SK-N-SH (cell line): ENCODE measurements around the gene GNG12. TPM values are rescaled to one million over a fixed set of nuclear protein-coding genes. Genes with fewer than 3 reads are reported as not detected.
A peak's percentile ranks its signal among the peaks of the same experiment; 100 is the strongest.

Experiments
- CTCF ChIA-PET: fragments of 300-600, 350-600 bp; formaldehyde crosslinking; extraction: SDS; loops from one replicate; lab custom pipeline; 2021; lab: Yijun Ruan, JAX
- POLR2A ChIA-PET: fragments of 350-600 bp; sonication (Branson Sonifier 250); formaldehyde crosslinking; extraction: SDS; loops from one replicate; lab custom pipeline; 2020; ENCODE audit warnings: antibody characterized with exemption, inconsistent platforms; lab: Yijun Ruan, JAX
- DNase-seq: peaks from one replicate; pipeline ENCODE4 v3.0.0; 2012
- H2AFZ ChIP-seq: fragments of 200-600 bp; sonication (generic); 2 replicates; pipeline ENCODE4 v1.8.1; 2016; ENCODE audit warnings: antibody characterized with exemption, mild to moderate bottlenecking, low read depth
- H3F3A ChIP-seq: fragments of 200-600 bp; sonication (generic); replicated peaks from 2 replicates; pipeline ENCODE3; 2016; ENCODE audit warnings: antibody characterized with exemption, mild to moderate bottlenecking; ENCODE audit not compliant: insufficient read depth
- H3K27ac ChIP-seq, 2 experiments: fragments of 200-500 bp in 1 of 2; fragments of 200-600 bp in 1 of 2; sonication (Bioruptor generic) in 1 of 2; sonication (generic), shearing (Covaris generic) in 1 of 2; 2 replicates each; pipeline versions ENCODE4 v1.5.1 to v1.6.1; 2014 to 2016; ENCODE audit warnings: low read depth in 2 of 2, inconsistent platforms in 1 of 2, low read length in 1 of 2, mild to moderate bottlenecking in 1 of 2, mixed read lengths in 1 of 2
- H3K27me3 ChIP-seq: fragments of 200-600 bp; sonication (generic), shearing (Covaris generic); 2 replicates; pipeline ENCODE4 v1.6.1; 2016; ENCODE audit warnings: mixed run types; ENCODE audit not compliant: insufficient read depth
- H3K36me3 ChIP-seq, 2 experiments: fragments of 200-500 bp in 1 of 2; fragments of 200-600 bp in 1 of 2; sonication (Bioruptor generic) in 1 of 2; sonication (generic) in 1 of 2; replicated peaks in 1 of 2; 2 replicates each; pipeline versions ENCODE3 to v1.5.1; 2014 to 2016; ENCODE audit warnings: low read length in 1 of 2, mild to moderate bottlenecking in 1 of 2; ENCODE audit not compliant: insufficient read depth in 2 of 2, control insufficient read depth in 1 of 2
- H3K4me1 ChIP-seq, 2 experiments: fragments of 200-500 bp in 1 of 2; fragments of 200-600 bp in 1 of 2; sonication (Bioruptor generic) in 1 of 2; sonication (generic), shearing (Covaris generic) in 1 of 2; 2 replicates each; pipeline versions ENCODE4 v1.5.1 to v1.6.1; 2014 to 2016; ENCODE audit warnings: low read depth in 1 of 2, low read length in 1 of 2, mixed run types in 1 of 2; ENCODE audit not compliant: insufficient read depth in 2 of 2, control insufficient read depth in 1 of 2
- H3K4me2 ChIP-seq: fragments of 200-600 bp; sonication (generic), shearing (Covaris generic); 2 replicates; pipeline ENCODE4 v1.6.1; 2017; ENCODE audit warnings: mixed run types
- H3K4me3 ChIP-seq, 2 experiments: fragments of 200-500 bp in 1 of 2; fragments of 200-600 bp in 1 of 2; sonication (Bioruptor generic) in 1 of 2; sonication (generic), shearing (Covaris generic) in 1 of 2; 2 replicates each; pipeline versions ENCODE4 v1.5.1 to v1.8.1; 2014 to 2016; ENCODE audit warnings: low read depth in 2 of 2, inconsistent platforms in 1 of 2, low read length in 1 of 2, mild to moderate bottlenecking in 1 of 2, mixed read lengths in 1 of 2, moderate library complexity in 1 of 2
- H3K79me2 ChIP-seq: fragments of 200-600 bp; sonication (generic); 2 replicates; pipeline ENCODE4 v1.8.1; 2017; ENCODE audit warnings: mild to moderate bottlenecking; ENCODE audit not compliant: insufficient read depth
- H3K9ac ChIP-seq: fragments of 200-600 bp; sonication (generic); 2 replicates; pipeline ENCODE4 v1.6.1; 2017; ENCODE audit warnings: mixed run types
- H3K9me2 ChIP-seq: fragments of 200-600 bp; sonication (generic); 2 replicates; pipeline ENCODE4 v1.6.1; 2017; ENCODE audit warnings: mixed run types
- H3K9me3 ChIP-seq: fragments of 200-600 bp; sonication (generic); 2 replicates; pipeline ENCODE4 v1.6.1; 2017; ENCODE audit warnings: mixed run types, mild to moderate bottlenecking, moderate library complexity
- H4K20me1 ChIP-seq: fragments of 200-600 bp; sonication (generic); 2 replicates; pipeline ENCODE4 v1.6.1; 2017; ENCODE audit warnings: mild to moderate bottlenecking, mixed run types; ENCODE audit not compliant: insufficient read depth
- FOSL2 ChIP-seq: IDR thresholded peaks from 2 replicates; pipeline ENCODE4 v1.4.0; 2012; ENCODE audit warnings: low read depth, mild to moderate bottlenecking, moderate library complexity, borderline replicate concordance
- GATA2 ChIP-seq: sonication (generic); formaldehyde crosslinking; IDR thresholded peaks from 2 replicates; pipeline ENCODE4 v1.5.0; 2020; ENCODE audit warnings: mild to moderate bottlenecking, missing genetic modification reagents
- JUND ChIP-seq: IDR thresholded peaks from 2 replicates; pipeline ENCODE4 v1.4.0; 2012
- NFIC ChIP-seq: IDR thresholded peaks from 2 replicates; pipeline ENCODE4 v1.4.0; 2012; ENCODE audit warnings: borderline replicate concordance
- RFX5 ChIP-seq: IDR thresholded peaks from 2 replicates; pipeline ENCODE4 v1.6.1; 2012; ENCODE audit warnings: mild to moderate bottlenecking, improper control_type of control experiment, low read length
- RXRA ChIP-seq: IDR thresholded peaks from 2 replicates; pipeline ENCODE4 v1.4.0; 2012; ENCODE audit warnings: low read depth, mild to moderate bottlenecking, borderline replicate concordance
- TCF12 ChIP-seq: IDR thresholded peaks from 2 replicates; pipeline ENCODE4 v1.4.0; 2012
- WGBS: methylation state at CpG from one replicate; pipeline ENCODE4 v1.1.6; 2017; ENCODE audit warnings: low lambda C conversion rate; 5-methylcytosine and 5-hydroxymethylcytosine counted together
- polyA plus RNA-seq, 3 experiments: library from polyadenylated mRNA; depleted of rRNA; stranded (reverse); fragments of >200 nt; gene quantifications; 2 replicates each; pipeline ENCODE4 v1.2.3, GENCODE V29; 2012
- TF ChIP-seq, protein P1 (sequence below): fragments of 150-350 bp; IDR thresholded peaks from 2 replicates; pipeline ENCODE4 v1.6.1; 2017; ENCODE audit warnings: antibody characterized with exemption, low read length, low read depth, borderline replicate concordance
- TF ChIP-seq, protein P2 (sequence below): fragments of 200-600 bp; sonication (generic); IDR thresholded peaks from 2 replicates; pipeline ENCODE4 v1.6.1; 2017; ENCODE audit warnings: antibody characterized with exemption, mild to moderate bottlenecking, moderate library complexity

Gene GNG12
- polyA plus RNA-seq, 1 of the 3 experiments (the other 2 are of a cell fraction) = 41.2 TPM

DNA sequence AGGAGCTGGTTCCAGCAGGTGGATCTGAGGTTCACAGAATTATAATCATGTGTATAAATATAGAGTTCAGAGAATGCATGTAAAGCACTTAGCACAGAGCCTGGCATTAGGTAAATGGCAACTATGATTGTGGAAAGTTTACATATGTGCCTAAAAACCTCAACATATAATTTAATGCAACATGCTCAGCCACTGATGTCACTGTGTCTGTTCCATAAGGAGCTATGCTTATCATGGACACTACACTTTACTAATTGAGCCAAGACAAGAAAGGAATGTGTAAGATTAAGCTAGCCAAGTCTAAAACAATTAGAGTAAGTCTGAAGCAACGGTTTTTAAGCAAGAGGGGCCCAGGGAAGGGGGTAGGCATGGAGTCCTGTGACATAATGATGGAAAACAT lies 61.5 kb downstream of the GNG12 start:
- no peaks in the 10 kb centered on the region for H3K27me3 ChIP-seq
- H3K4me3 ChIP-seq = no peak overlapping the region
- TF ChIP-seq TCF12 = 0 out of 2 replicates have a peak, but pooled peaks have one; percentile 9
- no peak for TF ChIP-seq GATA2 (CRISPR knock-in tag)
- H3K9ac ChIP-seq = no peak overlapping the region
- ChIA-PET CTCF (interaction anchor here (1.1 to 5.3 kb wide), 5 partner anchors 11 to 280 kb away, joined by 3 to 30 read pairs (median 3); no protein-coding TSS in a partner anchor), POLR2A (no interaction called here)
- H3K9me3 ChIP-seq = no peaks in the 10 kb centered on the region
- peaks cover under 1 to 18% of the 10 kb centered on the region in 2 experiments; a peak in 2 of 4 replicates for H3K4me1 ChIP-seq
- WGBS = 17% methylated on average over 1 of the region's 1 CpG
- H3K27ac ChIP-seq = peak overlapping the region in 1 of 2 experiments; percentile 59; a peak in 2 of 4 replicates
- H3K4me2 ChIP-seq = no peak overlapping the region
- H3K36me3 ChIP-seq = peaks cover 13 to 14% of the 10 kb centered on the region in 2 experiments
- H4K20me1 ChIP-seq = peaks cover 15% of the 10 kb centered on the region
- no peak for DNase-seq
- H3K9me2 ChIP-seq = no peaks in the 10 kb centered on the region
- peaks cover 77% of the 10 kb centered on the region for H3K79me2 ChIP-seq
- H3F3A ChIP-seq = peaks cover 38% of the 10 kb centered on the region
- no peak overlapping the region for H2AFZ ChIP-seq

DNA sequence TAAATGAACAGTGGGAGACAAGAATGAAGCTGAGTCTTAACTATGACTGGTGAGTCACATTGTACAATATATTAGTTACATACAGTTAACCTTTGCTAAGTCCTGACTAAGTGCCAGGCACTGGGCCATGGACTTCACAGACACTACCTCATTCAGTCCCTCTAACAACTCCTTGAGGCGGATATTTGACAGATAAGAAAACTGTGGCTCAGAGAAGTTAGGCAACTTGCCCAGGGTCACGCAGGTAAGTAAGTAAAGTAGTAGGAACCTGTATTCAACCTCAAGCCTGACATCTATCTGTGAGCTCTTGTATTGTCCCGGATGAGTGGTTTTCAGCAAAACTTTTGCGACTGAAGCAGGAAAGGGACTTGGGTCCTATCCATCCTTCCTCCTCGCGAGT lies 62.1 kb downstream of the GNG12 start:
- H3K4me1 ChIP-seq = peaks cover 5 to 22% of the 10 kb centered on the region in 2 experiments; a peak in 2 of 4 replicates
- H3K4me2 ChIP-seq = no peak overlapping the region
- peaks cover 8 to 12% of the 10 kb centered on the region in 2 experiments for H3K36me3 ChIP-seq
- CTCF ChIA-PET = interaction anchor here (1.1 to 6.2 kb wide), 6 partner anchors 11 to 280 kb away, joined by 3 to 60 read pairs (median 5); no protein-coding TSS in a partner anchor
- H3K9me2 ChIP-seq = no peaks in the 10 kb centered on the region
- H3K4me3 ChIP-seq = no peak overlapping the region
- no peaks in the 10 kb centered on the region for H3K9me3 ChIP-seq
- peaks cover 41% of the 10 kb centered on the region for H3F3A ChIP-seq
- POLR2A ChIA-PET = no interaction called here
- TF ChIP-seq, protein P1, sequence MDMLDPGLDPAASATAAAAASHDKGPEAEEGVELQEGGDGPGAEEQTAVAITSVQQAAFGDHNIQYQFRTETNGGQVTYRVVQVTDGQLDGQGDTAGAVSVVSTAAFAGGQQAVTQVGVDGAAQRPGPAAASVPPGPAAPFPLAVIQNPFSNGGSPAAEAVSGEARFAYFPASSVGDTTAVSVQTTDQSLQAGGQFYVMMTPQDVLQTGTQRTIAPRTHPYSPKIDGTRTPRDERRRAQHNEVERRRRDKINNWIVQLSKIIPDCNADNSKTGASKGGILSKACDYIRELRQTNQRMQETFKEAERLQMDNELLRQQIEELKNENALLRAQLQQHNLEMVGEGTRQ = no peak
- TF ChIP-seq TCF12 (peak; percentile 42; the same call in 1 of the 2 replicates), JUND (0 out of 2 replicates have a peak, but pooled peaks have one; percentile 9), RXRA (peak; percentile 20; the same call in 1 of the 2 replicates), FOSL2 (peak; percentile 44; the same call in 1 of the 2 replicates), RFX5 (no peak), NFIC (peak; percentile 43; the same call in 1 of the 2 replicates)
- TF ChIP-seq, protein P2, sequence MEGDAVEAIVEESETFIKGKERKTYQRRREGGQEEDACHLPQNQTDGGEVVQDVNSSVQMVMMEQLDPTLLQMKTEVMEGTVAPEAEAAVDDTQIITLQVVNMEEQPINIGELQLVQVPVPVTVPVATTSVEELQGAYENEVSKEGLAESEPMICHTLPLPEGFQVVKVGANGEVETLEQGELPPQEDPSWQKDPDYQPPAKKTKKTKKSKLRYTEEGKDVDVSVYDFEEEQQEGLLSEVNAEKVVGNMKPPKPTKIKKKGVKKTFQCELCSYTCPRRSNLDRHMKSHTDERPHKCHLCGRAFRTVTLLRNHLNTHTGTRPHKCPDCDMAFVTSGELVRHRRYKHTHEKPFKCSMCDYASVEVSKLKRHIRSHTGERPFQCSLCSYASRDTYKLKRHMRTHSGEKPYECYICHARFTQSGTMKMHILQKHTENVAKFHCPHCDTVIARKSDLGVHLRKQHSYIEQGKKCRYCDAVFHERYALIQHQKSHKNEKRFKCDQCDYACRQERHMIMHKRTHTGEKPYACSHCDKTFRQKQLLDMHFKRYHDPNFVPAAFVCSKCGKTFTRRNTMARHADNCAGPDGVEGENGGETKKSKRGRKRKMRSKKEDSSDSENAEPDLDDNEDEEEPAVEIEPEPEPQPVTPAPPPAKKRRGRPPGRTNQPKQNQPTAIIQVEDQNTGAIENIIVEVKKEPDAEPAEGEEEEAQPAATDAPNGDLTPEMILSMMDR = peak; percentile 43
- no peak overlapping the region for H3K9ac ChIP-seq
- peaks cover 15% of the 10 kb centered on the region for H4K20me1 ChIP-seq
- no peak for DNase-seq
- H3K79me2 ChIP-seq = peaks cover 72% of the 10 kb centered on the region
- H2AFZ ChIP-seq = no peak overlapping the region
- peak overlapping the region in 1 of 2 experiments; percentile 59; a peak in 2 of 4 replicates for H3K27ac ChIP-seq
- no peaks in the 10 kb centered on the region for H3K27me3 ChIP-seq
- WGBS = 74% methylated on average over 6 of the region's 6 CpGs
